Endothelial cell of umbilical vein (primary cell): ENCODE measurements around the gene TMEM209. TPM values are rescaled to one million over a fixed set of nuclear protein-coding genes. Genes with fewer than 3 reads are reported as not detected.

Experiments
- BruUV-seq: library from RNA; stranded (reverse); fragments of 400-500 nt; replicated peaks from 2 replicates; lab custom pipeline; 2021; lab: Mats Ljungman, UMichigan
- CTCF ChIA-PET: fragments of 300-600, 350-600 bp; sonication (Branson Sonifier 250); formaldehyde crosslinking; loops from one replicate; lab custom pipeline; 2021; ENCODE audit warnings: antibody characterized with exemption, inconsistent platforms; lab: Charles Lee
- POLR2A ChIA-PET: fragments of 300-600, 350-600 bp; sonication (Branson Sonifier 250); formaldehyde crosslinking; loops from one replicate; lab custom pipeline; 2021; ENCODE audit warnings: antibody characterized with exemption, inconsistent platforms; lab: Charles Lee
- DNase-seq: peaks from one replicate; pipeline ENCODE4 v3.0.0-alpha.2; 2011; ENCODE audit warnings: low read depth, low spot score
- FAIRE-seq: peaks from 2 replicates; lab custom pipeline; 2011; peaks lifted over from hg19 to GRCh38; lab: Jason Lieb, UNC
- H2AFZ ChIP-seq: 2 replicates; pipeline ENCODE4 v1.6.0; 2012; ENCODE audit warnings: low read depth, low read length, control low read depth, inconsistent platforms
- H3K27ac ChIP-seq: 2 replicates; pipeline ENCODE4 v1.5.1; 2011; ENCODE audit warnings: low read depth, mild to moderate bottlenecking, control low read depth, low read length, moderate library complexity; ENCODE audit not compliant: insufficient read depth
- H3K27me3 ChIP-seq, 2 experiments: 2 replicates each; pipeline versions ENCODE4 v1.6.0 to v1.6.1; 2011; ENCODE audit warnings: low read length in 2 of 2, mixed read lengths in 1 of 2; ENCODE audit not compliant: control insufficient read depth in 2 of 2, insufficient read depth in 2 of 2
- H3K36me3 ChIP-seq, 2 experiments: 2 replicates in 1 of 2; 3 replicates in 1 of 2; pipeline ENCODE4 v1.5.1; 2011; ENCODE audit warnings: low read length in 2 of 2, mild to moderate bottlenecking in 1 of 2, moderate library complexity in 1 of 2; ENCODE audit not compliant: control insufficient read depth in 2 of 2, insufficient read depth in 2 of 2; ENCODE audit errors: extremely low read depth in 1 of 2
- H3K4me1 ChIP-seq: 3 replicates; pipeline ENCODE4 v1.5.1; 2011; ENCODE audit warnings: mild to moderate bottlenecking, low read length; ENCODE audit not compliant: control insufficient read depth, insufficient read depth; ENCODE audit errors: extremely low read depth
- H3K4me2 ChIP-seq: 2 replicates; pipeline ENCODE4 v1.6.1; 2011; ENCODE audit warnings: low read length, control low read depth, mixed read lengths; ENCODE audit not compliant: insufficient read depth
- H3K4me3 ChIP-seq, 3 experiments: fragments of 200-600 bp in 1 of 3; sonication (generic), shearing (Covaris generic) in 1 of 3; replicated peaks in 1 of 3; 2 replicates each; pipeline ENCODE4 v1.5.1; 2011 to 2016; ENCODE audit warnings: control low read depth in 3 of 3, low read length in 3 of 3, mild to moderate bottlenecking in 2 of 3, inconsistent platforms in 1 of 3, low read depth in 1 of 3, moderate library complexity in 1 of 3; ENCODE audit not compliant: insufficient read depth in 1 of 3
- H3K79me2 ChIP-seq: 2 replicates; pipeline ENCODE4 v1.6.0; 2012; ENCODE audit warnings: low read length, inconsistent platforms; ENCODE audit not compliant: control insufficient read depth, insufficient read depth
- H3K9ac ChIP-seq: replicated peaks from 2 replicates; pipeline ENCODE3; 2011; ENCODE audit warnings: low read length, control low read depth; ENCODE audit not compliant: insufficient read depth; ENCODE audit errors: extremely low read depth
- H3K9me1 ChIP-seq: replicated peaks from 3 replicates; pipeline ENCODE4 v1.6.0; 2011; ENCODE audit warnings: mild to moderate bottlenecking, low read length; ENCODE audit not compliant: control insufficient read depth, insufficient read depth; ENCODE audit errors: extremely low read depth
- H3K9me3 ChIP-seq: replicated peaks from 2 replicates; pipeline ENCODE4 v1.5.1; 2012; ENCODE audit warnings: low read length, inconsistent platforms; ENCODE audit not compliant: control insufficient read depth, insufficient read depth
- H4K20me1 ChIP-seq: replicated peaks from 2 replicates; pipeline ENCODE3; 2011; ENCODE audit warnings: mild to moderate bottlenecking, low read length; ENCODE audit not compliant: control insufficient read depth, insufficient read depth; ENCODE audit errors: extremely low read depth
- EZH2 ChIP-seq: IDR thresholded peaks from 2 replicates; pipeline ENCODE4 v1.6.1; 2012; ENCODE audit warnings: borderline replicate concordance, low read depth, mild to moderate bottlenecking, moderate library complexity, low read length, inconsistent platforms; ENCODE audit not compliant: severe bottlenecking
- FOS ChIP-seq: IDR thresholded peaks from 2 replicates; pipeline ENCODE4 v1.6.1; 2011; ENCODE audit warnings: mild to moderate bottlenecking, low read length, moderate library complexity, borderline replicate concordance; ENCODE audit not compliant: insufficient read depth
- GATA2 ChIP-seq: IDR thresholded peaks from 2 replicates; pipeline ENCODE4 v1.7.0; 2011; ENCODE audit warnings: low read depth, mild to moderate bottlenecking, moderate library complexity, mixed read lengths, low read length; ENCODE audit not compliant: insufficient read length, insufficient read depth
- JUN ChIP-seq: IDR thresholded peaks from 2 replicates; pipeline ENCODE4 v1.6.1; 2011; ENCODE audit warnings: borderline replicate concordance, low read depth; ENCODE audit not compliant: insufficient read length, insufficient read depth
- MYC ChIP-seq: IDR thresholded peaks from one replicate; pipeline ENCODE4 v1.6.1; 2011; ENCODE audit warnings: mild to moderate bottlenecking, low read depth, low read length
- POLR2A ChIP-seq: IDR thresholded peaks from 2 replicates; pipeline ENCODE4 v1.6.1; 2012; ENCODE audit warnings: low read depth, mild to moderate bottlenecking, control low read depth, low read length
- POLR2AphosphoS5 ChIP-seq: IDR thresholded peaks from 2 replicates; pipeline ENCODE4 v1.6.1; 2012; ENCODE audit warnings: low read depth, mild to moderate bottlenecking, control low read depth, low read length, moderate library complexity; ENCODE audit not compliant: insufficient read depth
- dilution Hi-C: fragments of 300-500 bp; cut with MboI; formaldehyde crosslinking; loops from one replicate; pipeline ENCODE4 v1.15.0; 2019; ENCODE audit warnings: low sequenced_read_pairs; ENCODE audit not compliant: extremely low pct_ligation_motif_present
- intact Hi-C: fragments of 100-400 bp; cut with micrococcal nuclease; formaldehyde crosslinking; loops from one replicate; pipeline ENCODE4 v1.10.0; 2022
- polyA plus RNA-seq, 4 experiments: library from polyadenylated mRNA; depleted of rRNA in 3 of 4; stranded (reverse) in 3 of 4; unstranded in 1 of 4; fragments of >200 nt; gene quantifications; 2 replicates each; pipeline versions ENCODE4 v1.2.1 to v1.2.3, GENCODE V29; 2011 to 2012; ENCODE audit warnings: missing spikeins in 1 of 4
- total RNA-seq: library from RNA; stranded (reverse); gene quantifications from 2 replicates; pipeline ENCODE4 v1.2.3, GENCODE V29; 2021
- TF ChIP-seq, protein P1 (sequence below), 2 donors: IDR thresholded peaks; 1 replicate in 1 of 2; 2 replicates in 1 of 2; pipeline ENCODE4 v1.5.1; 2011; ENCODE audit warnings: low read length in 2 of 2, mild to moderate bottlenecking in 2 of 2, moderate library complexity in 2 of 2, control low read depth in 1 of 2, inconsistent platforms in 1 of 2, low read depth in 1 of 2; ENCODE audit not compliant: insufficient read depth in 1 of 2; ENCODE audit errors: extremely low read depth in 1 of 2
- TF ChIP-seq, protein P2 (sequence below): IDR thresholded peaks from 2 replicates; pipeline ENCODE4 v1.6.1; 2011; ENCODE audit not compliant: insufficient read depth, insufficient read length

Gene TMEM209
- total and polyA plus RNA-seq, 2 donors (not counting 3 experiments of a cell fraction or from before 2014, with no cell fraction given) = 13.0 to 16.6 TPM

GRCh38 chr7:130174237-130174959 lies 30.8 kb downstream of the TMEM209 start:
- no peaks in the 10 kb centered on the region for H4K20me1 ChIP-seq
- TF ChIP-seq POLR2AphosphoS5 (no peak), POLR2A (no peak), JUN (no peak), EZH2 (no peak), FOS (no peak), MYC (no peak), GATA2 (no peak)
- TF ChIP-seq, protein P1, sequence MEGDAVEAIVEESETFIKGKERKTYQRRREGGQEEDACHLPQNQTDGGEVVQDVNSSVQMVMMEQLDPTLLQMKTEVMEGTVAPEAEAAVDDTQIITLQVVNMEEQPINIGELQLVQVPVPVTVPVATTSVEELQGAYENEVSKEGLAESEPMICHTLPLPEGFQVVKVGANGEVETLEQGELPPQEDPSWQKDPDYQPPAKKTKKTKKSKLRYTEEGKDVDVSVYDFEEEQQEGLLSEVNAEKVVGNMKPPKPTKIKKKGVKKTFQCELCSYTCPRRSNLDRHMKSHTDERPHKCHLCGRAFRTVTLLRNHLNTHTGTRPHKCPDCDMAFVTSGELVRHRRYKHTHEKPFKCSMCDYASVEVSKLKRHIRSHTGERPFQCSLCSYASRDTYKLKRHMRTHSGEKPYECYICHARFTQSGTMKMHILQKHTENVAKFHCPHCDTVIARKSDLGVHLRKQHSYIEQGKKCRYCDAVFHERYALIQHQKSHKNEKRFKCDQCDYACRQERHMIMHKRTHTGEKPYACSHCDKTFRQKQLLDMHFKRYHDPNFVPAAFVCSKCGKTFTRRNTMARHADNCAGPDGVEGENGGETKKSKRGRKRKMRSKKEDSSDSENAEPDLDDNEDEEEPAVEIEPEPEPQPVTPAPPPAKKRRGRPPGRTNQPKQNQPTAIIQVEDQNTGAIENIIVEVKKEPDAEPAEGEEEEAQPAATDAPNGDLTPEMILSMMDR (IDR thresholded peaks at IDR 0.05; ENCODE audit: extremely low read depth in 1 of 2, insufficient read depth in 1 of 2, low read depth in 1 of 2, low read length in 2 of 2) = no peak
- TF ChIP-seq, protein P2, sequence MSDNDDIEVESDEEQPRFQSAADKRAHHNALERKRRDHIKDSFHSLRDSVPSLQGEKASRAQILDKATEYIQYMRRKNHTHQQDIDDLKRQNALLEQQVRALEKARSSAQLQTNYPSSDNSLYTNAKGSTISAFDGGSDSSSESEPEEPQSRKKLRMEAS = no peak
- H2AFZ ChIP-seq = no peak overlapping the region
- H3K36me3 ChIP-seq = peaks cover 1 to 7% of the 10 kb centered on the region in 2 experiments
- intact Hi-C loops = loop anchor here (2.0 kb wide), 1 partner anchor 52 kb away; no protein-coding TSS in a partner anchor
- H3K9me1 ChIP-seq = no peaks in the 10 kb centered on the region
- FAIRE-seq (no peak), DNase-seq (no peak)
- ChIA-PET CTCF (interaction anchor here (1.0 kb wide), 1 partner anchor 102 kb away, joined by 3 read pairs; no protein-coding TSS in a partner anchor), POLR2A (no interaction called here)
- H3K4me2 ChIP-seq = no peak overlapping the region
- no peaks in the 10 kb centered on the region for H3K79me2 ChIP-seq
- H3K27ac ChIP-seq = no peak overlapping the region
- no peaks in the 10 kb centered on the region for H3K4me1 ChIP-seq
- BruUV-seq = no TSS peak
- no peaks in the 10 kb centered on the region for H3K27me3 ChIP-seq
- H3K4me3 ChIP-seq = no peak overlapping the region
- no peak overlapping the region for H3K9ac ChIP-seq
- dilution Hi-C loops = no loop called here
- H3K9me3 ChIP-seq = no peaks in the 10 kb centered on the region
